Measurements from ENCODE around the gene EFEMP2.

Gene EFEMP2

DNA sequence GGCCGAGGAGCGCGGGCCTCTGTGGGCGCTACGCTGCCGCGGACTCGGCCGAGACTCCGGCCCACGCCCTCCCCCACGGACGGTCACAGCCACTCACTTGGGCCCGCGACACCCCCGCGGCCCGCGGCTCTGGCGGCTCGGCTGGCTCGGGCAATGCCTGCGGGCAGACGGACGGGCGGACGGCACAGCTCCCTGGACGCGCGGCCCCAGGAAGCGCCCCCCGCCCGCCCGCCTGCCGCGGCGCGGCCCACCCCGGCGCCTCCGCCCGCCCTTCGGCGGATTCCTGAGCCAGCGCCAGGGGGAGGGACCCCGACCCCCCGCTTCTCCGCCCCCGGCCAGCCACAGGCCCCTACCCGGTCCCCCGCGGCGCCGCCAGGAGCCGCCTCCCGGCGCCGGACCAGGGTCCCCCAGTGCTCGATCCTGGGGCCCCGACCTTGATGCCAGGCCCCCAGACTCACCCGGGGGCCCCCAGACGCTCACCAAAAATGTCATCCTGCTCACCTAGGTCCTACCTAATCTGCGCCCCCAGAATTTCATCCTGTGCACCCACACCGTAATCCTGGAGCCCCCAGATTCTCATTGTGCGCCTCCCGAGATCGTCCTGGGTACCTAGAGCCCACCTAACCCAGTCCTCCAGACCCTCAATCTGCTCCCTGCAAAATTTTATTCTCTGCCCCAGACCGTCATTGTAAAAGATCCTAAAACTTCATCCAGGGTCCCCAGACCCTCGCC is at the start of gene EFEMP2:
TSS of gene EFEMP2 (minus strand) at position 215 of the 732 bp plus-strand sequence. CDS start 446 bp downstream, outside the sequence.
- no peak for DNase-seq (ENCODE audit: low read depth in 1 of 2, low spot score in 1 of 2)
- in situ Hi-C loops (cut with HindIII; ENCODE audit: low pct_unique_long_range_greater_than_20kb, low sequenced_read_pairs): no loop called here
- TF ChIP-seq JUND (IDR thresholded peaks at IDR 0.05; ENCODE audit: low read depth): no peak

DNA sequence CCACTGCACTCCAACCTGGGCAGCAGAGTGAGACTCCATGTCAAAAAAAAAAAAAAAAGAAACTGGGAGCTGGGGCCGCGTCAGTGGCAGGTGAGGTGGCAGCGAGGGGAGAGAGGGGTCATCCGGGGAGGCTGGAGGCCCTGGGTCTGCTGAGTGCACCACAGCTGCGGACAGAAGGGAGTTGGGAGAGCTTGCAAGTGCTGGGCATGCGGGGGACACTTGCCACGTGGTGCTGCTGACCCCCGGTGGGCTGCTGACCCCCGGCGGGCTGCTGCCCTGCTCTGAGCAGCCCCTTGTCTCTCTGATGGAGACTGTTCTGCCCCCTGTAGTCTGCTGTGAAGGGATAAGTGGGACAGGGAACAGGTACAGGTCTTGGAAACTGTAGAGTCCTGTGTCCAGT is 49.3 kb upstream of the EFEMP2 start:
- in situ Hi-C loops (cut with HindIII; ENCODE audit: low pct_unique_long_range_greater_than_20kb, low sequenced_read_pairs): no loop called here
- no peak for TF ChIP-seq JUND (IDR thresholded peaks at IDR 0.05; ENCODE audit: low read depth)
- DNase-seq (ENCODE audit: low read depth in 1 of 2, low spot score in 1 of 2): no peak

DNA sequence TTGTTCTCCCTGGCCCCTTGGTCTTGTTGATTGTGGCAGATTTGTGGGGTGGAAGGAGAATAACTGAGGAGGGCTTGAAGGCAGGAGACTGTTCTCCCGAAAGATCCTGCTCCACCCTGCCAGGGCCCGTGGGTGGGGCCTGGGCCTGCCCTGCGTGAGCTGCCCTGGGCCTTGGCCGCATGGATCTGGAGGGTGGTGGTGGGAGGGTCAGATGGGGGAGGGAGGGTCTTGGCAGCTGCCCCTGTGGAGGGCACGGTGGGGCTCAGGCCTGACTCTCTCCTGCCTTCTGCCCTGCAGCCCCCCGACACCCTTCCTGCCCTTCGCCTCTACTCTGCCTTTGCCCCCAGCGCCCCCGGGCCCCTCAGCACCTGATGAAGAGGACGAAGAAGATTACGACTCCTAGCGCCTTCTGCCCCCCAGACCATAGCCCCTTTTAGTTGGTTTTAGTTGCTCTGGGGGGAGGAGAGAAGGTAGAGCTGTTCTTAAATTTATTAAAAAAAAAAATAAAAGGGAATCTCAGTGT is 48.5 kb upstream of the EFEMP2 start:
- in situ Hi-C loops (cut with HindIII; ENCODE audit: low pct_unique_long_range_greater_than_20kb, low sequenced_read_pairs): no loop called here
- no peak for TF ChIP-seq JUND (IDR thresholded peaks at IDR 0.05; ENCODE audit: low read depth)

DNA sequence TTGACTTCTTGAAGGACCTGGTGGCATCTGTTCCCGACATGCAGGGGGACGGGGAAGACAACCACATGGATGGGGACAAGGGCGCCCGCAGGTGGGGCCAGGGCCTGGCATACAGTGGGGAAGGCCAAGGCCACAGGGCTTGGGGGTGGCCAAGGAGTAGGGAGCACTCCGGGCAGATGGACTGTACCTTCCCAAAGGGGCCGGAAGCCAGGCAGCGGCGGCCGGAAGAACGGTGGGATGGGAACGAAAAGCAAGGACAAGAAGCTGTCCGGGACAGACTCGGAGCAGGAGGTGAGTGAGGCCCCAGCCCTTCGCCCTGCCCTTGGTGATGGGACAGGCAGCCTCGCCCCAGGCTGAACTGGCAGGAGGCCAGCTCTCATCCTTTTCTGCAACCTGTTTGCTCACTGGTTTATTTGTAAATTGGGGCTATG is 47.8 kb upstream of the EFEMP2 start:
- no peak for DNase-seq (ENCODE audit: low read depth in 1 of 2, low spot score in 1 of 2)
- no peak for TF ChIP-seq JUND (IDR thresholded peaks at IDR 0.05; ENCODE audit: low read depth)
- in situ Hi-C loops (cut with HindIII; ENCODE audit: low pct_unique_long_range_greater_than_20kb, low sequenced_read_pairs): no loop called here

More for the DNA sequence above, 48.5 kb upstream of the EFEMP2 start:
- no peak for DNase-seq (ENCODE audit: low read depth in 1 of 2, low spot score in 1 of 2)

DNA sequence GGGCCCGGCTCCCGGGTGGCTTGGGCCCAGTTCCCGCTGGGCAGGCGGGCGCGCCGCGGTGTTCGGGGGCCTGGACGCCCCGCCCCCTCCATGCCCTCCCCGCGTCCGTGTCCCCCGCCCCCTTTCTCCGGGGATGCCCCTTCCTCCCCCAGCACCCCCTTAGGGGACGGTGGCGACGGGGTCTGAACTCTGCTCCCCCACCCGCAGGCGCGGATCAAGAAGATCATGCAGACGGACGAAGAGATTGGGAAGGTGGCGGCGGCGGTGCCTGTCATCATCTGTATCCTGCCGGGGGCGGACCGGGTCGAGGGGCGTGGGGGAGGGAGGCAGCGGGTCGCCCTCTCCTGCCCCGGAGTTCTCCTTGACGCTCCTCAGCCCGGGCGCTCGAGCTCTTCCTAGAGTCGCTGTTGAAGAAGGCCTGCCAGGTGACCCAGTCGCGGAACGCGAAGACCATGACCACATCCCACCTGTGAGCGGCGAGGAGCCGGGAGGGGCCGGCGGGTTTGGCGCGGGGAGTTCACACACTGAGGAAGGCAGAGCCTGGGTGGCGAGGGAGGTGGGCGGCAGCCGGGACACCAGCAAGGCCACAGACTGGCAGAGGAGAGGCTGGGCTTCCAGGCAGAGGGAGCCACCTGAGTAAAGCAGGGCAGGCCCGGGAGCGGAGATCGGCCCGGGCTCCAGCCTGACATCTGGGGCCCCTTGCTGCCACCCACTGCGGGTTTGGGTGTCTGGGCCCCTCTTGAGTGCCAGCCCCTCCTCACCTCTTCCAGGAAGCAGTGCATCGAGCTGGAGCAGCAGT is 47.2 kb upstream of the EFEMP2 start:
- DNase-seq (ENCODE audit: low read depth in 1 of 2, low spot score in 1 of 2): peak in 1 of 2 experiments; percentile 38
- in situ Hi-C loops (cut with HindIII; ENCODE audit: low pct_unique_long_range_greater_than_20kb, low sequenced_read_pairs): no loop called here
- TF ChIP-seq JUND (IDR thresholded peaks at IDR 0.05; ENCODE audit: low read depth): no peak

DNA sequence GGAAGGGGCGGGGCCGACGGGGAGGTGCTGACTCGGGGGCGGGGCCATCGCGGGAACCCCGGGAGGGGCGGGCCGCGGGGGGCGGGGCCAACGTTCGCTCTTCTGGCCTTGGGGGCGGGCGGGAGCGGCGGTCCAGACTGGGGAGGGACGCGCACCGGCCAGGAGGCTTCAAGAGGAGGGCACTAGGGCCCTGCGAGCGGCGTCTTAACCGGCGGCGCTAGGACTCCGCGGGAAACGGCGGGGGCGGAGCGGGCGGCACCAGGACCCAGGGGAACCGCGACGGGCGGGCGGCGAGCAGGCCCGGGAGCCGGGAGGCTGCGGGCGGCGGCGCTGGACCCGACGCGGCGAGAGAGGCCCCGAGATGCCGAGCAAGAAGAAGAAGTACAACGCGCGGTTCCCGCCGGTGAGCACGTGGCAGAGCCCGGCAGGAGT is 46.6 kb upstream of the EFEMP2 start, which contains the start of gene DRAP1:
TSS of gene DRAP1 (plus strand) at position 286 of the 432 bp plus-strand sequence. CDS start at position 362, 76 bp downstream.
- in situ Hi-C loops (cut with HindIII; ENCODE audit: low pct_unique_long_range_greater_than_20kb, low sequenced_read_pairs): no loop called here
- no peak for TF ChIP-seq JUND (IDR thresholded peaks at IDR 0.05; ENCODE audit: low read depth)
- DNase-seq (ENCODE audit: low read depth in 1 of 2, low spot score in 1 of 2): peak; percentile 97 to 99

DNA sequence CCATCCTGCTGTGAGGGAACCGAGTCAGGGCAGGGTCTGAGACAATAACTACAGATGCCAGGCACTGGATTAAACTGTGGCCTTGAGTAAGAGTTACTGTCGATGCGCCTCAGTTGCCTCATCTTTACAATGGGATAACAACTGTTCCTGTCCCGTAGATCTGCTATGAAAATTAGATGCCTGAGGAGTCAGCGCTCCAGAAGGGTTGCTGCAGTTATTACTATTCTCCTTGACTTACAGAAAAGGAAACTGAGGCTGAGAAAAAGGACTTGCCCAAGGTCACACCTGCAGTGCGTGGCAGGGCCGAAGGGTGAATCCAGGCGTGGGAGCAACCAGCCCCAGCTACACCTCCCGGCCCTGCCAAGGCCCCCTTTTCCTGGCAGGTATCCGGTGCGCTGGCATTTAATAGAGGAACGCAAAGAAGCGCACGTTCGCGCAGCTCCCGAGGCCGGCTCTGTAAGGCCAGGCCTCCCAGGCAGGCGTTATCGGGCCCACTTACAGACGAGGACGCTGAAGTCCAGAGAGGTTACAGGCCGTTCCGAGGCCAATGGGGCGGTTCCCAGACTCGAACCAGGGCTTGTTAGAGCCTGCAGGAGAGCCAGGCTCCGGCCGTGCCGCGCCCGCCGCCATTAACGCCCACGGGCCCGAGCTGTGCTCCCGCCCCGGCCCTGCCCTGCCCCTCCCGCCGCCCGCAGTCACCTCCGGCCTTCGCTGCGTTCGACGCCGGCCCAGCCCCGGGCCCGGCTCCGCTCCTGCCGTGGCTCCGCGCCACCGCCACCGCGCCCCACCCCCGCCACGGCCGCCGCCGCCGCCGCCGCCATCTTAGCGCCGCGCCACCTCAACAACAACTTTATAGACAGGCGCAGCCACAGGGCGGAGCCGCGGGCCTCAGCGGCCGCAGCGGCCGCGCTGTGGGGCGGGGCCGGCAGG is 45.9 kb upstream of the EFEMP2 start, which contains the start of gene C11orf68:
TSS of gene C11orf68 (minus strand) at position 852 of the 930 bp plus-strand sequence. CDS start at position 821, 31 bp downstream.
- no peak for DNase-seq (ENCODE audit: low read depth in 1 of 2, low spot score in 1 of 2)
- TF ChIP-seq JUND (IDR thresholded peaks at IDR 0.05; ENCODE audit: low read depth): no peak
- in situ Hi-C loops (cut with HindIII; ENCODE audit: low pct_unique_long_range_greater_than_20kb, low sequenced_read_pairs): no loop called here

DNA sequence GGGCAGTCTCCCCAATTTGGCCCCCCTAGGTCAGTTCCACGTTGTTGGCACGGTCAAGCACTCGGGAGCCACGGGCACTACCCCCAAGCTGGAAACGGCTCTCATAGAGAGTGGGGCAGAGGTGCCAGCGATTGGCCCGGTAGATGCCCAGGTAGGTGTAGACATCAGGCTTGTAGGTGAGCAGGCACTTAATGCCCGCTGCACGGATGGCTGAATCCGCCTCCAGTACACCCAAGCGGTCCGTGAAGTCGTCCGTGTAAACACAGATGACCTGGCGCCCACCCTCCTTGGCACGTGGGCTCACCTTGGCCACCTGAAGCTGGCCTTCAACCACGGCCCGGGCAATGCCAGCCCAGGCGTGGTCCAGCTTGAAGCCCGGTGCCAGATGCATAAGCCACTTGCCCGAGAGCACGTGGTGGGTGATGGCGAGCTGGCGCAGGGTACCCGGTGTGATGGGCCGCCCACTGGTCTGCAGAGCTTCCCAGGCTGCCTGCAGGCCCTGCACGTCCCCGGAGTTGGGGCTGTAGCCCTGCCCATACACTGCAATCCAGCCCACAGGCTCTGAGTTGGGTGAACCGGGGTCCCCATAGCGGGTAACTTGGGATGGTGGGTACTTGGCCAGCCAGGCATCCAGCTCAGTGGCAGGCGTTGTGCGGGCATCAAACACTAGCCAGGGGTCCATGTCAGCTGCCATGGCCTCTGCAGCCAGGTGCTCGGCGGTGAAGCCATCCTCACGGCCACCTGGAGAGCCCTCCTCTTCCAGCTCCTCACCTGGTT is 45.0 kb upstream of the EFEMP2 start:
- TF ChIP-seq JUND (IDR thresholded peaks at IDR 0.05; ENCODE audit: low read depth): no peak
- no peak for DNase-seq (ENCODE audit: low read depth in 1 of 2, low spot score in 1 of 2)
- in situ Hi-C loops (cut with HindIII; ENCODE audit: low pct_unique_long_range_greater_than_20kb, low sequenced_read_pairs): no loop called here

DNA sequence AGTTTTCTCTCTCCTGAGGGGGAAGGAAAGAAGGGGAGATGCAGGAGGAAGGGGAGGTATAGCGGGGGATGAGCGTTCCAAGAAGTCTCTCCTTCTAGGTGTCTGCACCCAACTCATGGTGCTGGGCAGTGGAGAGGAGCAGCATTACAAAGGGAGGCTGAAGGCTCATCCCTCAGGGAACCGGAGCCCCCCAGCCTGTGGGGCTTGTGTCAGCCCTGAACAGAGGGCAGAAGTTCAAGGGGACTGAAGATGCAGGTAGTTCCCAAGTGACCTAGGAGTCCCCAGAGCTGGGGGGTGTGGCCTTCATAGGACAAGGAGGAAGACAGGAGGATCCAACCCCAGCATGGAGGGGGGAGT is 44.5 kb upstream of the EFEMP2 start:
- in situ Hi-C loops (cut with HindIII; ENCODE audit: low pct_unique_long_range_greater_than_20kb, low sequenced_read_pairs): no loop called here
- TF ChIP-seq JUND (IDR thresholded peaks at IDR 0.05; ENCODE audit: low read depth): no peak
- no peak for DNase-seq (ENCODE audit: low read depth in 1 of 2, low spot score in 1 of 2)

DNA sequence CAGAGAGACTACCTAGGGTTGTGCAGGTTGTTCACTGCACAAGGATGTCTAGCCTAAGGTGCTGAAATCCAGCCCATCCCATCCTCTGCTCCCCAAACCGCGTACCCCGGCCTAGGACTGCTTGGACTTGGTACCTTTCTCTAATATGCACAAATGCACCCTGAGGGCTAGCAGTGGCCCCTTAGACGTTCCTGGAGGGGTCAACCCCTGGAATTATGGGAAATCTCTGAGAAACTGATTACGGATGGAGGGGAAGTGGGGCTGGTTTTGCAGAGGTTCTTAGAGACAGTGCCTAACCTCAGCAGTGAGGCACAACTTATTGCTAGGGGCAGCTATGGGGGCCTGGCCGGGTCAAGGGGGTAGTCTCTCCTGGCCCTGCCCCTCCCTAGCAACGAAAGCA is 43.8 kb upstream of the EFEMP2 start:
- DNase-seq (ENCODE audit: low read depth in 1 of 2, low spot score in 1 of 2): no peak
- TF ChIP-seq JUND (IDR thresholded peaks at IDR 0.05; ENCODE audit: low read depth): no peak
- in situ Hi-C loops (cut with HindIII; ENCODE audit: low pct_unique_long_range_greater_than_20kb, low sequenced_read_pairs): no loop called here

DNA sequence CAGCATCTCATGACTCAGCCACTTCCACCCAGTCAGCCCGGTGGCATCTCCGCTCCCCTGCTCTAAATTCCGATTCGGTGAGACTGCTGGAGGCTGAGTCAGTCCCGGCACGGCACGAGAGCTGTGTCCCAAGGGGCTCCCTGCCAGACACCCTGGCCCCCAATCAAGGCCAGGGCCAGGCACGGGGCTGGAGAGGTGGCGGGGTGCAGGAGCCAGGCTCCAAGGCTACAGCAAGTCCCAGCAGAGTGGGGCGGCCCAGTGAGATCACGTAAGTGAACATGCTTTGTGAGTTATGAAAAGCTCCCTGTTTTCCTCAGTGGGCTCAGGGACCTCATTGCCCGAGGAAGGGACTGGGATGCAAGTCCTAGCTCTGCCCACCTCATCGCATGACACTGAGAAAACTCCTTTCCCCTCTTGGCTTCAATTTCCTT is 43.2 kb upstream of the EFEMP2 start:
- no peak for DNase-seq (ENCODE audit: low read depth in 1 of 2, low spot score in 1 of 2)
- no peak for TF ChIP-seq JUND (IDR thresholded peaks at IDR 0.05; ENCODE audit: low read depth)

More for the DNA sequence above, 43.2 kb upstream of the EFEMP2 start:
- in situ Hi-C loops (cut with HindIII; ENCODE audit: low pct_unique_long_range_greater_than_20kb, low sequenced_read_pairs): no loop called here
